Measurements from ENCODE around the gene PHPT1. TPM values are rescaled to one million over a fixed set of nuclear protein-coding genes. Genes with fewer than 3 reads are reported as not detected.

Gene PHPT1
- total RNA-seq, result 189 and 196 TPM in 2 replicates

DNA sequence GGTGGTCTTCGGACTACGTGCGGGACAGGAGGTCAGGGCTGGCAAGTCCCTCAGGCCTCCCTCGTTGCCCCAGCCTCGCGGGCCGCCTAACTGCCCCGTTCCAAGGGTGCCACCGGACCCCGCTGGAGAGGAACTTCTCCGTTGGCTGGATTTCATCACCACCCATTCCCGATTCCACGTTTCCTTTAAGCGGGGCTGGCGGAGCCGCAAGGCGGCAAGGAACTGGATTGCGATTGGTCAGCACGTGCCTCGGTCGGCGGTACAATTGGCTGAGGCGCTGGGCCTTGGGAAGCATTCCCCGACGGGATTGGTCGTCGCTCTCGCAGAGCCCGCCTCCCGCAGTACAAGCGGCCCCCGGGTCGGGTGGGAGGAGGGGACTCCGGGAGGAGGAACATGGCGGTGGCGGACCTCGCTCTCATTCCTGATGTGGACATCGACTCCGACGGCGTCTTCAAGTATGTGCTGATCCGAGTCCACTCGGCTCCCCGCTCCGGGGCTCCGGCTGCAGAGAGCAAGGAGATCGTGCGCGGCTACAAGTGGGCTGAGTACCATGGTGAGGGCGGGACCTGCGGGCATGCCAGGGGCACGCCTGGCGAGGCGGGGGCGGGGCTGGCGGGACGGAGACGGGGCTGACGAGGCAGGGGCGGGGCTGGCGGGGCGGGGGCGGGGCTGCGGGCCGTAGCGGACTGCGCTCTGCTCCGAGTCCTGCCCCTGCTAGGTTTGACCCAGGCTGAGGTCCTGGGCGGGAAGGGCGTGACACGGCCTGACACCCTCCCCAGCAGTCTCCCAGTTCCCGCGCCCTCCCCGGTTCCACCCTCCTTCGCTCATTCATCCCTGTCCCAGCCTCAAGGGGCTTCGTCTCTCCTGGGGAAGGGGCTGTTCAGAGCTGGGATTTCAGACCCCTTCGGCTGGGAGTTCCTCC lies at the start of gene PHPT1:
PHPT1 (plus strand) TSS at position 372 of the 922 bp plus-strand sequence; CDS start at position 394, 22 bp downstream.

DNA sequence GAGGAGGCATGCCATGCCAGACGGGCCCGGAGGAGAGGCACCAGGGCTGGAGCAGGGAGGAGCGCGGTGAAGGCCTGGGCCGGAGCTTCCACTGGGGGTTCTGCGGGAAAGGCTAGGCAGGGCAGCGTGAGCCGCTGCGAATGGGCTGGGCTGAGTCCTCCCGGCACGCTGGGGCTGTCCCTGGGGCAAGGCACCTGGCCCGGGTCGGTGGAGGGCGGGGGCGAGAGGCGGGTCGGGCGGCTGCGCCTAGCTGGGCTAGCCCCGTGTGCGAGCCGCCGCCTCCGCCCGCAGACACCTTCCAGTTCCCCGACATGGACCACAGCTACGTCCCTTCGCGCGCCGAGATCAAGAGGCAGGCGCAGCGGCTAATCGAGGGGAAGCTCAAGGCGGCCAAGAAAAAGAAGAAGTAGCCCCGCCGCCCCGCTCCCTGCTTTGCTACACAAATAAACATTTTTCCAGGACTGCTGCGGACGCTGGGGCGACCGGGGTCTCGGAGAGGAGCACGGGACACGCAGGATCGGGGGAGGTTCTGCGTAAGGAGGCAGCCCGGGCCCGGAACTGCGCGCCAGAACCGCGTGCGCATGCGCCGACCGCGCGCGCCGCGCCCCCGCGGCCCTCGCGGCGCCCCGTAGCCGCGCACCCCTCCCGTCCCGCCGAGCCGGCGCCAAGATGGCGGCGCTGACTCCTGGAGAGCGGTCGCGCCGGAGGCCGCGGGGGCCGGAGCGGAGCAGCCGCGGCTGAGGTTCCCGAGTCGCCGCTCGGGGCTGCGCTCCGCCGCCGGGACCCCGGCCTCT lies 41.7 kb upstream of the PHPT1 start, which contains the start of gene RABL6:
RABL6 (plus strand) TSS at position 668 of the 794 bp plus-strand sequence. CDS start 249 bp downstream, outside the sequence.

DNA sequence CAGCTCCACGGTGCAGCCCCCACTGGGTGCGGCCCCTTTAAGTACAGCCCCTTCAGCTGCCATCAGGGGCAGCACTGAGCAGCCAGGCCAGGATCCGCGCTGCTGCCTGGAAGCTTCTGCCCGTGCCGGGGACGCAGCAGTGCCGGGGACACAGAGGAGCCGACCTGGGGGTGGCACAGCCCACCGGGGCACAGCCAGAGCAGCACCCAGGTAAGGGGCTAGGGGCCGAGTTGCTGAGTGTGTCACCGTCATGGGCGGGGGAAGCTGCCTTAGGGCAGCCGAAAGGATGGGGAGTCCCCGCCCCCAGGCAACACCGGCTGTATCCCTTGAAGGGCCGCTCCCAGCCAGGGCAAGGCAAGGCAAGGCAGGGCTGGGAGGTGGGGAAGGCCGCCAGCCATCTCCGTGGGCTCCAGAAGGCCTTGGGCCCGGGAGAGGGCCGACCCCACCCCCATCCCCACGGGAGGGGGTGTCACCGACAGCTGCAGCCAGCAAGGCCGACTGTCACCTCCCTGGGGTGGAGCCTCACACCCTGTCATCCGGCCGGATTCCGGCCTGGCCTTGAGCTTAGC lies 6.7 kb upstream of the PHPT1 start, which contains the start of gene AJM1:
AJM1 (plus strand) TSS at position 99 of the 569 bp plus-strand sequence. CDS start 1,937 bp downstream, outside the sequence.

DNA sequence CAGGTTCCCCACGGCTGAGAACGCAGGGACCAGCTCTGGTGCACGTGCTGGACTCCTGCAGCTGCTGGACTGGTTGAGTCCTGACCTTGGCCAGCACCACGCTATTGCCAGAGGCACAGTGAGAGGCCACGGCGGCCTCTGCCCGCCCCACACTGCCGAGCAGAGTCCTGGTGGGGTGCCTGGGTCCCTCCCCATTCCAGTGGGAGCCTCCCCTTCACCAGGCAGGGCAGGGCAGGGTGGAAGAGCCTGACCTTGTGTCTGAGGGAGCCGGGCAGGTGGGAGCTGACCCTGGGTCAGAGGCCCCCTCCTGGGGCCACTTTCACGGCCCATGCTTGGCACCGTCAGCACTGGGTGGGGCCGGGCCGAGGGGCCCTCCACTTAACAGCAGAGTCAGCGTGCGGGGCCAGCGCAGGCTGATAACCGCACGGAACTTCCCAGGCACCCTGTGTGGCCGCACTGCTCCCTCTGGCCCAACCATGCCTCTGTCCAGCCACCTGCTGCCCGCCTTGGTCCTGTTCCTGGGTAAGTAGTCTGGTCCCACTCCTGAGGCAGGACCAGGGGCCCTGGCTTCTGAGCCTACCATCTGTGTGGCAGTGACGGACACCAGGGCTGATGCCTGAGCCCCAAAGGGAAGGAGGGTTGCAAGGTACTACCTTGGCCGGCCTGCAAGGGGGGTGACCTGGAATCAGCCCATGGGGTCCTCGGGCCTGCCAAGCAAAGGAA lies 2.9 kb downstream of the PHPT1 start, which contains the start of gene MAMDC4:
MAMDC4 (plus strand) TSS at position 406 of the 723 bp plus-strand sequence; CDS start at position 477, 71 bp downstream.

DNA sequence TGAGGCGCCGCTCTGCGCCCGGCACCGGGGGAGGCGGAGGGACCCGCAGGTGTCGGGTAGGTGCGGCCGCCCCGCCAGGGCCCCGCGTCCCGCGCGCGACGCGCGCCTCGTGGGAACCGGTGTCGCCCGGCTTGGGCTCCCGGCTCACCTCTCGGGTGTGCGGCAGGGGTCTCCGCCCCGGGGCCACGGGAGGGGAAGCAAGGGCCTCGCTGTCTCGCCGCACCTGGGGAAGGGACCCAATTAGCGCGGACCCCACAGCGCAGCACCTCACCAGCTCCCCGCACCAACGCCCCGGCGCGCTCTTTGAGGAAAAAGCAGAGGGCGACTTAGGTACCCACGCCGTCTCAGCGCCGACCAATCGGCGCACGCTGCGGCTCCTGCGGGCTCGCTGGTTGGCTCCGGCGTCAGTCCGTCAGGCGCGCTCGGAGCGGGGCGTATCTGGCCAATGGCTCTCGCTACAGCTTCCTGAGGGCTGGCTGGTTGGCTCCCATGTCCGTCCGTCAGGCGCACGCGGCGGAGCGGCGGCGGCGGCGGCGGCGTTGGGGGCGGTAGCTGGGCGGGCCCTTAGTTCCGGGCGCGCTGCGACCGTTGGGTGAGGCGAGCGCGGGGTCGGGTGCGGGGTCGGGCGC lies 36.9 kb downstream of the PHPT1 start, which contains the start of gene TRAF2:
TRAF2 (plus strand) TSS at position 567 of the 629 bp plus-strand sequence. CDS start 12,225 bp downstream, outside the sequence.

Other genes starting within 250 kb of the PHPT1 start
- gene EGFL7, start 186.5 kb upstream of the PHPT1 start, total RNA-seq, result 318 and 599 TPM in 2 replicates
- gene AGPAT2, start 162.0 kb upstream of the PHPT1 start, total RNA-seq, result 31.4 and 36.0 TPM in 2 replicates
- 100 and 125 TPM in 2 replicates for gene DIPK1B, start 136.8 kb upstream of the PHPT1 start, total RNA-seq
- gene LCN10, start 106.5 kb upstream of the PHPT1 start, total RNA-seq, result not detected in 2 replicates
- gene LCN6, start 100.9 kb upstream of the PHPT1 start, total RNA-seq, result not detected in 2 replicates
- not detected in 2 replicates for gene LCN8, start 91.2 kb upstream of the PHPT1 start, total RNA-seq
- not detected in 2 replicates for gene LCN15, start 84.9 kb upstream of the PHPT1 start, total RNA-seq
- 73.7 and 78.5 TPM in 2 replicates for gene TMEM141, start 58.1 kb upstream of the PHPT1 start, total RNA-seq
- under 0.01 and 1.1 TPM in 2 replicates for gene CCDC183, start 53.1 kb upstream of the PHPT1 start, total RNA-seq
- 73.3 and 80.5 TPM in 2 replicates for gene RABL6, start 41.5 kb upstream of the PHPT1 start, total RNA-seq
- 0.45 and 2.2 TPM in 2 replicates for gene AJM1, start 6.9 kb upstream of the PHPT1 start, total RNA-seq
- gene MAMDC4, start 2.9 kb downstream of the PHPT1 start, total RNA-seq, result 0.81 and 4.9 TPM in 2 replicates
- 442 and 468 TPM in 2 replicates for gene EDF1, start 16.9 kb downstream of the PHPT1 start, total RNA-seq
- 11.6 and 16.9 TPM in 2 replicates for gene TRAF2, start 37.1 kb downstream of the PHPT1 start, total RNA-seq
- 154 and 194 TPM in 2 replicates for gene FBXW5, start 95.3 kb downstream of the PHPT1 start, total RNA-seq
- gene C8G, start 95.8 kb downstream of the PHPT1 start, total RNA-seq, result 0.19 and 0.72 TPM in 2 replicates
- gene LCN12, start 102.9 kb downstream of the PHPT1 start, total RNA-seq, result 0.09 TPM in 1 of 2 replicates, not detected in the other
- 0.56 TPM in 1 of 2 replicates, not detected in the other for gene PTGDS, start 128.1 kb downstream of the PHPT1 start, total RNA-seq
- gene LCNL1, start 133.6 kb downstream of the PHPT1 start, total RNA-seq, result 0.19 TPM in 1 of 2 replicates, not detected in the other
- gene PAXX, start 143.0 kb downstream of the PHPT1 start, total RNA-seq, result 14.8 and 18.4 TPM in 2 replicates
- 0.90 and 7.6 TPM in 2 replicates for gene CLIC3, start 147.2 kb downstream of the PHPT1 start, total RNA-seq
- 11.0 and 27.3 TPM in 2 replicates for gene ABCA2, start 178.8 kb downstream of the PHPT1 start, total RNA-seq
- not detected in 2 replicates for gene FUT7, start 182.7 kb downstream of the PHPT1 start, total RNA-seq
- gene NPDC1, start 196.8 kb downstream of the PHPT1 start, total RNA-seq, result 29.4 and 39.3 TPM in 2 replicates
- not detected in 2 replicates for gene ENTPD2, start 204.7 kb downstream of the PHPT1 start, total RNA-seq
- 5.5 and 15.9 TPM in 2 replicates for gene SAPCD2, start 221.1 kb downstream of the PHPT1 start, total RNA-seq
- 8.7 and 11.6 TPM in 2 replicates for gene UAP1L1, start 228.1 kb downstream of the PHPT1 start, total RNA-seq
- gene MAN1B1, start 237.6 kb downstream of the PHPT1 start, total RNA-seq, result 54.5 and 71.4 TPM in 2 replicates